SK-N-SH (cell line): ENCODE measurements around the gene CTNND1. TPM values are rescaled to one million over a fixed set of nuclear protein-coding genes. Genes with fewer than 3 reads are reported as not detected.

Experiments
- CTCF ChIA-PET: fragments of 300-600, 350-600 bp; formaldehyde crosslinking; extraction: SDS; loops from one replicate; lab custom pipeline; 2021; lab: Yijun Ruan, JAX
- POLR2A ChIA-PET: fragments of 350-600 bp; sonication (Branson Sonifier 250); formaldehyde crosslinking; extraction: SDS; loops from one replicate; lab custom pipeline; 2020; ENCODE audit warnings: antibody characterized with exemption, inconsistent platforms; lab: Yijun Ruan, JAX
- DNase-seq: peaks from one replicate; pipeline ENCODE4 v3.0.0; 2012
- H2AFZ ChIP-seq: fragments of 200-600 bp; sonication (generic); 2 replicates; pipeline ENCODE4 v1.8.1; 2016; ENCODE audit warnings: antibody characterized with exemption, mild to moderate bottlenecking, low read depth
- H3F3A ChIP-seq: fragments of 200-600 bp; sonication (generic); replicated peaks from 2 replicates; pipeline ENCODE3; 2016; ENCODE audit warnings: antibody characterized with exemption, mild to moderate bottlenecking; ENCODE audit not compliant: insufficient read depth
- H3K27ac ChIP-seq, 2 experiments: fragments of 200-500 bp in 1 of 2; fragments of 200-600 bp in 1 of 2; sonication (Bioruptor generic) in 1 of 2; sonication (generic), shearing (Covaris generic) in 1 of 2; 2 replicates each; pipeline versions ENCODE4 v1.5.1 to v1.6.1; 2014 to 2016; ENCODE audit warnings: low read depth in 2 of 2, inconsistent platforms in 1 of 2, low read length in 1 of 2, mild to moderate bottlenecking in 1 of 2, mixed read lengths in 1 of 2
- H3K27me3 ChIP-seq: fragments of 200-600 bp; sonication (generic), shearing (Covaris generic); 2 replicates; pipeline ENCODE4 v1.6.1; 2016; ENCODE audit warnings: mixed run types; ENCODE audit not compliant: insufficient read depth
- H3K36me3 ChIP-seq, 2 experiments: fragments of 200-500 bp in 1 of 2; fragments of 200-600 bp in 1 of 2; sonication (Bioruptor generic) in 1 of 2; sonication (generic) in 1 of 2; replicated peaks in 1 of 2; 2 replicates each; pipeline versions ENCODE3 to v1.5.1; 2014 to 2016; ENCODE audit warnings: low read length in 1 of 2, mild to moderate bottlenecking in 1 of 2; ENCODE audit not compliant: insufficient read depth in 2 of 2, control insufficient read depth in 1 of 2
- H3K4me1 ChIP-seq, 2 experiments: fragments of 200-500 bp in 1 of 2; fragments of 200-600 bp in 1 of 2; sonication (Bioruptor generic) in 1 of 2; sonication (generic), shearing (Covaris generic) in 1 of 2; 2 replicates each; pipeline versions ENCODE4 v1.5.1 to v1.6.1; 2014 to 2016; ENCODE audit warnings: low read depth in 1 of 2, low read length in 1 of 2, mixed run types in 1 of 2; ENCODE audit not compliant: insufficient read depth in 2 of 2, control insufficient read depth in 1 of 2
- H3K4me2 ChIP-seq: fragments of 200-600 bp; sonication (generic), shearing (Covaris generic); 2 replicates; pipeline ENCODE4 v1.6.1; 2017; ENCODE audit warnings: mixed run types
- H3K4me3 ChIP-seq, 2 experiments: fragments of 200-500 bp in 1 of 2; fragments of 200-600 bp in 1 of 2; sonication (Bioruptor generic) in 1 of 2; sonication (generic), shearing (Covaris generic) in 1 of 2; 2 replicates each; pipeline versions ENCODE4 v1.5.1 to v1.8.1; 2014 to 2016; ENCODE audit warnings: low read depth in 2 of 2, inconsistent platforms in 1 of 2, low read length in 1 of 2, mild to moderate bottlenecking in 1 of 2, mixed read lengths in 1 of 2, moderate library complexity in 1 of 2
- H3K79me2 ChIP-seq: fragments of 200-600 bp; sonication (generic); 2 replicates; pipeline ENCODE4 v1.8.1; 2017; ENCODE audit warnings: mild to moderate bottlenecking; ENCODE audit not compliant: insufficient read depth
- H3K9ac ChIP-seq: fragments of 200-600 bp; sonication (generic); 2 replicates; pipeline ENCODE4 v1.6.1; 2017; ENCODE audit warnings: mixed run types
- H3K9me2 ChIP-seq: fragments of 200-600 bp; sonication (generic); 2 replicates; pipeline ENCODE4 v1.6.1; 2017; ENCODE audit warnings: mixed run types
- H3K9me3 ChIP-seq: fragments of 200-600 bp; sonication (generic); 2 replicates; pipeline ENCODE4 v1.6.1; 2017; ENCODE audit warnings: mixed run types, mild to moderate bottlenecking, moderate library complexity
- H4K20me1 ChIP-seq: fragments of 200-600 bp; sonication (generic); 2 replicates; pipeline ENCODE4 v1.6.1; 2017; ENCODE audit warnings: mild to moderate bottlenecking, mixed run types; ENCODE audit not compliant: insufficient read depth
- ELF1 ChIP-seq: IDR thresholded peaks from 2 replicates; pipeline ENCODE4 v1.4.0; 2012
- EZH2phosphoT487 ChIP-seq: fragments of 200-600 bp; sonication (generic); IDR thresholded peaks from 2 replicates; pipeline ENCODE4 v1.6.1; 2017; ENCODE audit warnings: low read depth, mixed run types, mild to moderate bottlenecking, antibody characterized with exemption, moderate library complexity, borderline replicate concordance
- IRF3 ChIP-seq: fragments of 150-350 bp; IDR thresholded peaks from 2 replicates; pipeline ENCODE4 v1.6.1; 2016; ENCODE audit warnings: mild to moderate bottlenecking, low read depth, low read length
- MAX ChIP-seq: IDR thresholded peaks from 2 replicates; pipeline ENCODE4 v1.4.0; 2012; ENCODE audit warnings: low read depth
- MEF2A ChIP-seq: IDR thresholded peaks from 2 replicates; pipeline ENCODE4 v1.4.0; 2012; ENCODE audit warnings: low read depth, borderline replicate concordance
- NFIC ChIP-seq: IDR thresholded peaks from 2 replicates; pipeline ENCODE4 v1.4.0; 2012; ENCODE audit warnings: borderline replicate concordance
- RAD21 ChIP-seq: IDR thresholded peaks from 2 replicates; pipeline ENCODE4 v1.6.1; 2012; ENCODE audit warnings: mild to moderate bottlenecking, low read length
- RCOR1 ChIP-seq: fragments of 150-350 bp; IDR thresholded peaks from 2 replicates; pipeline ENCODE4 v1.6.1; 2017; ENCODE audit warnings: antibody characterized with exemption, low read length
- SIN3A ChIP-seq: IDR thresholded peaks from 2 replicates; pipeline ENCODE4 v1.6.1; 2012; ENCODE audit warnings: low read depth, mild to moderate bottlenecking, low read length, moderate library complexity, borderline replicate concordance
- SMC3 ChIP-seq: IDR thresholded peaks from 2 replicates; pipeline ENCODE4 v1.6.1; 2012; ENCODE audit warnings: low read depth, low read length, improper control_type of control experiment
- TAF1 ChIP-seq: IDR thresholded peaks from 2 replicates; pipeline ENCODE4 v1.6.1; 2012; ENCODE audit warnings: low read depth, mild to moderate bottlenecking, low read length, moderate library complexity, borderline replicate concordance
- TCF12 ChIP-seq: IDR thresholded peaks from 2 replicates; pipeline ENCODE4 v1.4.0; 2012
- TEAD4 ChIP-seq: IDR thresholded peaks from 2 replicates; pipeline ENCODE4 v1.4.0; 2012; ENCODE audit warnings: mild to moderate bottlenecking, borderline replicate concordance; ENCODE audit not compliant: insufficient read depth
- YY1 ChIP-seq: IDR thresholded peaks from 2 replicates; pipeline ENCODE4 v1.4.0; 2012; ENCODE audit warnings: low read depth, mild to moderate bottlenecking
- WGBS: methylation state at CpG from one replicate; pipeline ENCODE4 v1.1.6; 2017; ENCODE audit warnings: low lambda C conversion rate; 5-methylcytosine and 5-hydroxymethylcytosine counted together
- polyA plus RNA-seq, 3 experiments: library from polyadenylated mRNA; depleted of rRNA; stranded (reverse); fragments of >200 nt; gene quantifications; 2 replicates each; pipeline ENCODE4 v1.2.3, GENCODE V29; 2012
- TF ChIP-seq, protein P1 (sequence below): fragments of 200-600 bp; sonication (generic); IDR thresholded peaks from 2 replicates; pipeline ENCODE4 v1.6.1; 2017; ENCODE audit warnings: antibody characterized with exemption, mild to moderate bottlenecking, moderate library complexity

The CTNND1 gene
- polyA plus RNA-seq, 1 of the 3 experiments (the other 2 are of a cell fraction) = 39.4 TPM

- Histone ChIP-seq H3K36me3 (peaks cover 0 to 4% of the 10 kb centered on the region in 2 experiments), H3K9me2 (no peaks in the 10 kb centered on the region), H4K20me1 (peaks cover 54% of the 10 kb centered on the region), H3K79me2 (peaks cover 95% of the 10 kb centered on the region), H3K9ac (peak overlapping the region; percentile 59; the same call in 1 of the 2 replicates), H3K4me3 (no peak overlapping the region), H3K27me3 (no peaks in the 10 kb centered on the region), H3K27ac (peak overlapping the region; percentile 89 to 92), H3F3A (peaks cover 16% of the 10 kb centered on the region), H3K4me1 (peaks cover 35 to 53% of the 10 kb centered on the region in 2 experiments), H3K9me3 (no peaks in the 10 kb centered on the region), H3K4me2 (peak overlapping the region; percentile 76; the same call in 1 of the 2 replicates), H2AFZ (no peak overlapping the region)
- no peak for DNase-seq
- CTCF ChIA-PET = interaction anchor here (0.9 to 7.6 kb wide), 6 partner anchors 15 to 28 kb away, joined by 3 to 43 read pairs (median 4); partner anchors contain the start of genes BTBD18 and CTNND1
- POLR2A ChIA-PET = interaction anchor here (0.5 to 1.5 kb wide), 4 partner anchors 16 to 67 kb away, joined by 3 to 4 read pairs (median 3); partner anchors contain the start of gene TMX2
- no peak for TF ChIP-seq MEF2A
- TF ChIP-seq NFIC = no peak
- no peak for TF ChIP-seq YY1
- TF ChIP-seq MAX = no peak
- TF ChIP-seq TAF1 = no peak
- no peak for TF ChIP-seq RAD21
- no peak for TF ChIP-seq ELF1
- 55% methylated on average over 1 of the region's 1 CpG for WGBS
Measured at GRCh38 chr11:57779276-57779675, 17.7 kb downstream of the CTNND1 start.

DNA sequence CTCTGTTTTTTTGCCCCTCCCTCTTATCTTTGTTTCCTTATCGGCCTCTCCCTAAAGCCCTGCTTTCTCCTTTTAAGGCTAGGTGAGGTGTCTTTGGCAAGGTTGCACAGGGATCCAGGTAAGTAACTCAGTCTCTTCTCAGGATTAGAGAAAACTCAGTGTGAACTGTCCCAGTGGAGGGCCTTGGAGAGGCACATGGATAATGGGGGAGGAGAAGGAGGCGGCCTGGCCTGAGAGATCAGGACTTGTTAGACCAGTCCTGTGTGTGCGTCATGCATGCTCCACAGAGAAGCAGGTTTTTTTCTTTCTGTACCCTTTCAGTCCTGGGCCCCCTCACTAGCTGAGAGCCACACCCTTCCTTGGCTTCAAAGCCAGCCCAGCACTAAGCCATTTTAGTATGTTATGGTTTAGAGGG lies 19.9 kb downstream of the CTNND1 start:
- no peak for TF ChIP-seq NFIC
- TF ChIP-seq SIN3A = no peak
- no peak for TF ChIP-seq RCOR1
- TF ChIP-seq TAF1 = no peak
- TF ChIP-seq, protein P1, sequence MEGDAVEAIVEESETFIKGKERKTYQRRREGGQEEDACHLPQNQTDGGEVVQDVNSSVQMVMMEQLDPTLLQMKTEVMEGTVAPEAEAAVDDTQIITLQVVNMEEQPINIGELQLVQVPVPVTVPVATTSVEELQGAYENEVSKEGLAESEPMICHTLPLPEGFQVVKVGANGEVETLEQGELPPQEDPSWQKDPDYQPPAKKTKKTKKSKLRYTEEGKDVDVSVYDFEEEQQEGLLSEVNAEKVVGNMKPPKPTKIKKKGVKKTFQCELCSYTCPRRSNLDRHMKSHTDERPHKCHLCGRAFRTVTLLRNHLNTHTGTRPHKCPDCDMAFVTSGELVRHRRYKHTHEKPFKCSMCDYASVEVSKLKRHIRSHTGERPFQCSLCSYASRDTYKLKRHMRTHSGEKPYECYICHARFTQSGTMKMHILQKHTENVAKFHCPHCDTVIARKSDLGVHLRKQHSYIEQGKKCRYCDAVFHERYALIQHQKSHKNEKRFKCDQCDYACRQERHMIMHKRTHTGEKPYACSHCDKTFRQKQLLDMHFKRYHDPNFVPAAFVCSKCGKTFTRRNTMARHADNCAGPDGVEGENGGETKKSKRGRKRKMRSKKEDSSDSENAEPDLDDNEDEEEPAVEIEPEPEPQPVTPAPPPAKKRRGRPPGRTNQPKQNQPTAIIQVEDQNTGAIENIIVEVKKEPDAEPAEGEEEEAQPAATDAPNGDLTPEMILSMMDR = no peak
- no peak for TF ChIP-seq MAX
- TF ChIP-seq TEAD4 = no peak
- no peak for TF ChIP-seq TCF12
- no peak for TF ChIP-seq IRF3
- no peak for TF ChIP-seq EZH2phosphoT487
- no peak for TF ChIP-seq SMC3
- no peak for DNase-seq
- Histone ChIP-seq H3K9me3 (no peaks in the 10 kb centered on the region), H3K27ac (no peak overlapping the region), H2AFZ (no peak overlapping the region), H3K27me3 (no peaks in the 10 kb centered on the region), H3F3A (peaks cover 16% of the 10 kb centered on the region), H3K4me1 (peaks cover 28 to 45% of the 10 kb centered on the region in 2 experiments), H3K4me2 (no peak overlapping the region), H3K9me2 (no peaks in the 10 kb centered on the region), H3K79me2 (peaks cover 95% of the 10 kb centered on the region), H3K36me3 (peaks cover 0 to 4% of the 10 kb centered on the region in 2 experiments), H3K4me3 (no peak overlapping the region), H4K20me1 (peaks cover 53% of the 10 kb centered on the region), H3K9ac (no peak overlapping the region)
- ChIA-PET CTCF (interaction anchor here (7.6 kb wide), 1 partner anchor 19 kb away, joined by 43 read pairs; no protein-coding TSS in a partner anchor), POLR2A (no interaction called here)
- 95% methylated on average over 3 of the region's 3 CpGs for WGBS
